HEK293 (cell line): ENCODE results near the gene BLTP3A.

Experiments used
- ZNF335 ChIP-seq: fragments of 450-650 bp; formaldehyde crosslinking; conservative IDR thresholded peaks from 2 replicates; pipeline ENCODE4 v1.5.1; 2016; ENCODE audit warnings: missing biosample characterization, missing genetic modification characterization
- TF ChIP-seq, protein P1 (sequence below): fragments of 450-650 bp; formaldehyde crosslinking; IDR thresholded peaks from 2 replicates; pipeline ENCODE4 v1.5.1; 2016; ENCODE audit warnings: missing biosample characterization, missing genetic modification characterization

DNA sequence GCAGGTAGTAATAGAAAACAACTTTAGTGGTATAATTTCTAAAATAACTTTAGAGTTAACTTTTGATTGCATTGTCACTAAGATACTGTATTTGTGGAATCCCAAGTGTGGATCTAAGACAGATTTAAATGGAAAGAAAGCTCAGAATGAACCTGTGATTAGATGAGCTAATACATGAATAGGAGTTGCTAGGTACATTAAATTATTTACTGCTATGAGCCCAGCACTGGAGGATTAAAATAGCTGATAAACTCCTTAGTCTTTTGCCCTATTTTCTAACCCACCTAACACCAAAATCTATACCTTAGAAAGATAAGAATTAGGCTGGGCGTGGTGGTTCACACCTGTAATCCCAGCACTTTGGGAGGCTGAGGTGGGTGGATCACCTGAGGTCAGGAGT is 23.7 kb upstream of the BLTP3A start:
- TF ChIP-seq ZNF335 (tag by site-specific recombination), result no peak
- TF ChIP-seq, protein P1, sequence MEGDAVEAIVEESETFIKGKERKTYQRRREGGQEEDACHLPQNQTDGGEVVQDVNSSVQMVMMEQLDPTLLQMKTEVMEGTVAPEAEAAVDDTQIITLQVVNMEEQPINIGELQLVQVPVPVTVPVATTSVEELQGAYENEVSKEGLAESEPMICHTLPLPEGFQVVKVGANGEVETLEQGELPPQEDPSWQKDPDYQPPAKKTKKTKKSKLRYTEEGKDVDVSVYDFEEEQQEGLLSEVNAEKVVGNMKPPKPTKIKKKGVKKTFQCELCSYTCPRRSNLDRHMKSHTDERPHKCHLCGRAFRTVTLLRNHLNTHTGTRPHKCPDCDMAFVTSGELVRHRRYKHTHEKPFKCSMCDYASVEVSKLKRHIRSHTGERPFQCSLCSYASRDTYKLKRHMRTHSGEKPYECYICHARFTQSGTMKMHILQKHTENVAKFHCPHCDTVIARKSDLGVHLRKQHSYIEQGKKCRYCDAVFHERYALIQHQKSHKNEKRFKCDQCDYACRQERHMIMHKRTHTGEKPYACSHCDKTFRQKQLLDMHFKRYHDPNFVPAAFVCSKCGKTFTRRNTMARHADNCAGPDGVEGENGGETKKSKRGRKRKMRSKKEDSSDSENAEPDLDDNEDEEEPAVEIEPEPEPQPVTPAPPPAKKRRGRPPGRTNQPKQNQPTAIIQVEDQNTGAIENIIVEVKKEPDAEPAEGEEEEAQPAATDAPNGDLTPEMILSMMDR (tag by site-specific recombination), result no peak
